ENCODE results near the gene ISG20. TPM values are rescaled to one million over a fixed set of nuclear protein-coding genes. Genes with fewer than 3 reads are reported as not detected.

The ISG20 gene
- total RNA-seq, 2 experiments from 2014 or later = 141 to 151 TPM

- ATAC-seq (no peak), DNase-seq (no peak)
- peaks cover 15% of the 10 kb centered on the region for H3K4me1 Mint-ChIP-seq (ENCODE audit: low read depth)
- H3K36me3 Mint-ChIP-seq (ENCODE audit: low read depth) = peaks cover 10% of the 10 kb centered on the region
- ChIA-PET CTCF (interaction anchor here (0.9 to 1.6 kb wide), 2 partner anchors 31 to 34 kb away, joined by 4 read pairs; no protein-coding TSS in a partner anchor), POLR2A (interaction anchor here (1.3 to 3.1 kb wide), 3 partner anchors 9 to 191 kb away, joined by 3 to 10 read pairs (median 4); partner anchors contain the start of genes MRPL46 and MRPS11)
- peak overlapping the region; percentile 11 for H3K27ac Mint-ChIP-seq
- no peaks in the 10 kb centered on the region for H3K27me3 Mint-ChIP-seq (ENCODE audit: low read depth)
- no peaks in the 10 kb centered on the region for H3K9me3 Mint-ChIP-seq (ENCODE audit: insufficient read depth)
- no peak overlapping the region for H3K4me3 Mint-ChIP-seq
These were observed 19.5 kb downstream of the ISG20 start for GRCh38 chr15:88658070-88658965.

DNA sequence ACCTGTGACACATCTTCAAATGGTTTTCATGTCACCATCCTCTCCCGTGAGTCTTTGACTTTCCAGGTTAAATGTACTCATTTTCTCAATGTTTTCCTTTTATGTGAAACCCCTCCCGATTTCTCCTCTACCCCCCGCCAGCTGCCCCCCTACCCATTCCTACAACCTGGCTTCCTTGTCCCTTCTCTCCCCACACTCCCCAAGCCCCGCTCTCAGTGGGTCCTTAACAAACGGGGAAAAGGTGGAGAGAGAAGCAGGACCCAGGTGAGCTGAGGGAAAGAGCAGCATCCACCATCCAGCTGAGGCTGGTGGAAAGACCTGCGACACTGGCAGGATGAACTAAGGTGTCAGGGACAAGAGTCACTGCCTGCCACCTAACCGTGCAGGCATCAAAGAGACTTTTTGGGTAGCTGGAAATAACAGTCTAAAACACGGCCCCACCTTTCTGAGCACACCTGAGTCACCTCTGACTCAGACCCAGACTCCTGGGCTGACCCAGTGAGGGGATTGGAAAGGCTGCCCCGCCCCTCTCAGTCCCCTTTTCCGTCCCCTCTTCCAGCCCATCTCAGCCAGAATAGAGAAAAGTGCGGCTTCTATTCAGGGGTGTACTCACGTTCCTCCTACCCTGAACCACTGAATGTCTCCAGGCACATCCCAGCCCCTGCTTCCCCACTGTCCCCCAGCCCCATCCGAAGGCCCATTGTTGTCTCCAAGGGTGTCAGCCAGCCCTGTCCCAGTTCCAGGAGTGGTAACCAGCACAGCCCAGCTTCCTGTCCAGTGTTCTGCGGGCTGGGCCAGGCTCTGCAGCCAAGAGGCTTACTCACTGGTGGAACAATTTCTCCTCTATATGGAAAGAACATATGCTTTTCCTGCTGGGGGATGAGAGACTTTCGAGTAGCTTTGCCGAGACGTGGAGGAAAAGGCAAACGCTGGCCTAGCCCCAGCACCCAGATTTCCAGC lies 20.4 kb downstream of the ISG20 start:
- POLR2A ChIA-PET = interaction anchor here (1.3 to 3.1 kb wide), 4 partner anchors 9 to 192 kb away, joined by 3 to 10 read pairs (median 4); partner anchors contain the start of genes MRPL46 and MRPS11
- Mint-ChIP-seq H3K36me3 (ENCODE audit: low read depth) (peaks cover 10% of the 10 kb centered on the region), H3K9me3 (ENCODE audit: insufficient read depth) (no peaks in the 10 kb centered on the region), H3K27me3 (ENCODE audit: low read depth) (no peaks in the 10 kb centered on the region), H3K4me3 (no peak overlapping the region), H3K4me1 (ENCODE audit: low read depth) (peaks cover 15% of the 10 kb centered on the region), H3K27ac (no peak overlapping the region)
- ATAC-seq (no peak), DNase-seq (no peak)
- CTCF ChIA-PET = interaction anchor here (0.9 to 1.9 kb wide), 3 partner anchors 21 to 35 kb away, joined by 4 to 10 read pairs (median 4); partner anchors contain the start of gene ISG20

DNA sequence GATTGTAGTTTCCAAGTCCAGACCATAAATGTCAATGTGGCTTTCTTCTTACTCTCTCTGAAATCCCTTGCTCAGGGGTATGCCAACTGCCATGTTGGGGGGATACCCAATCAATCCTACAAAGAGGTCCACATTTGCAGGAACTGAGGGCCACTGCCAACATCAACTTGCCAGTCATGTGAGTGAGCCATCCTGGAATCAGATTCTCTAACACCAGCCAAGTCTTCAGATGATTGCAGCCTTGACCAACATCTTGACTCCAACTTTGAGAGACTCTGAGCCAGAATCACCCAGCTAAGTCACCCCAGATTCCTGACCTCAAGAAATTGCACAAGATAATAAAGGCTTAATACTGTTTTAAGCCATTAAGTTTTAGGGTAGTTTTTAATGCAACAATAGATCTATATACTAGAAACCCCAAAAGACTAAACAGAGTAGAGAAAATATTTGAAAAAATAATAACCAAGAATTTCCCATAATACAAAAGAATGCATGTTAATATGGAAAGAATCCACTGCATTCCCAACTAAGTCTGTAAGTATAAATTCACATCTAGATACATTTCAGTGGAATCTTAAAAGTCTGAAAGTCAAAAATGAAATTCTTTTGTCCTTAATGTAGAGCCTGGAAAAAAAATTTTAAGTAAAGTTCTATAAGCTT lies 22.4 kb downstream of the ISG20 start:
- H3K4me1 Mint-ChIP-seq (ENCODE audit: low read depth) = peaks cover under 1% of the 10 kb centered on the region

DNA sequence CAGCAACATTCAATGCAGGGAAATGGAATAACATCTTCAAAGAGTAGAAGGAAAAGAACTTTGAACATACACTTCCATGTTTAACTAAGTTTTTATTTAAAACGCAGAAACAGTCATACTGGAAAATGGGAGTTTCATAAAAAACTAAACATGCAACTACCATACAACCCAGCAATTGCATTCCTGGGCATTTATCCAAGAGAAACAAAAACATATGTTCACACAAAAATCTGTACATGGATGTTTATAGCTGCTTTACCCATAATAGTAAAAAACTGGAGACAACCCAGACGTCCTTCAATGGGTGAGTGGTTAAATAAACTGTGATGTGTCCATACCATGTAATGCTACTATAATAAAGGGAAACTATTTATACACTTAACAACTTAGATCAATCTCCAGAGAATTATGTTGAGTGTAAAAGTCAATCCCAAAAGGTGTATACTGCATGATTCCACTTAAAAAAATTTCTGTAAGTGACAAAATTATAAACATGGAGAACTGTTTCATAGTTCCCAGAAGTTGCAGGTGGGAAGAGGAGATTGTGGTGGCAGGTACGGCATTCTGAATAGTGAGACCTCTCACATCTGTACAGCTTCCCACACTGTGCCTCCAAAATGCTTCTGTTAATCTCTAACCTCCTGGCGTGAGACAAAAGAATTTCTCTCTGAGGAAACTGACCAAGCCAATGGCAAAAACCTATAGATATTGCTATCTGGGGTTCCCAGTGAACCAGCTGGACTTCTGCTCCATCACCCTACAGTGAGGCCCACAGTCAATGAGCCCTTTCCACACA lies 23.1 kb downstream of the ISG20 start:
- peaks cover 2% of the 10 kb centered on the region for H3K36me3 Mint-ChIP-seq (ENCODE audit: low read depth)
- ATAC-seq (no peak), DNase-seq (no peak)
- POLR2A ChIA-PET = no interaction called here
- CTCF ChIA-PET = no interaction called here
- H3K27ac Mint-ChIP-seq = no peak overlapping the region
- H3K4me1 Mint-ChIP-seq (ENCODE audit: low read depth) = no peaks in the 10 kb centered on the region
- H3K9me3 Mint-ChIP-seq (ENCODE audit: insufficient read depth) = no peaks in the 10 kb centered on the region
- no peak overlapping the region for H3K4me3 Mint-ChIP-seq
- H3K27me3 Mint-ChIP-seq (ENCODE audit: low read depth) = no peaks in the 10 kb centered on the region

More for the DNA sequence above, 22.4 kb downstream of the ISG20 start:
- ChIA-PET CTCF (interaction anchor here (1.5 to 1.9 kb wide), 2 partner anchors 23 to 37 kb away, joined by 10 read pairs; partner anchors contain the start of gene ISG20), POLR2A (interaction anchor here (3.1 kb wide), 1 partner anchor 37 kb away, joined by 10 read pairs; no protein-coding TSS in a partner anchor)
- H3K27ac Mint-ChIP-seq = no peak overlapping the region
- DNase-seq (no peak), ATAC-seq (no peak)
- H3K36me3 Mint-ChIP-seq (ENCODE audit: low read depth) = peaks cover 2% of the 10 kb centered on the region
- H3K4me3 Mint-ChIP-seq = no peak overlapping the region
- no peaks in the 10 kb centered on the region for H3K27me3 Mint-ChIP-seq (ENCODE audit: low read depth)
- H3K9me3 Mint-ChIP-seq (ENCODE audit: insufficient read depth) = no peaks in the 10 kb centered on the region

- ChIA-PET POLR2A (interaction anchor here (1.5 kb wide), 1 partner anchor 28 kb away, joined by 5 read pairs; no protein-coding TSS in a partner anchor), CTCF (interaction anchor here (1.0 to 2.8 kb wide), 4 partner anchors 9 to 209 kb away, joined by 4 to 35 read pairs (median 5); no protein-coding TSS in a partner anchor)
- no peaks in the 10 kb centered on the region for H3K36me3 Mint-ChIP-seq (ENCODE audit: low read depth)
- no peak overlapping the region for H3K27ac Mint-ChIP-seq
- ATAC-seq (no peak), DNase-seq (no peak)
- peaks cover 2% of the 10 kb centered on the region for H3K27me3 Mint-ChIP-seq (ENCODE audit: low read depth)
- no peaks in the 10 kb centered on the region for H3K4me1 Mint-ChIP-seq (ENCODE audit: low read depth)
- no peaks in the 10 kb centered on the region for H3K9me3 Mint-ChIP-seq (ENCODE audit: insufficient read depth)
- no peak overlapping the region for H3K4me3 Mint-ChIP-seq
These were observed 24.4 kb downstream of the ISG20 start for GRCh38 chr15:88663141-88663621.

GRCh38 chr15:88664151-88664778 lies 25.4 kb downstream of the ISG20 start:
- POLR2A ChIA-PET = interaction anchor here (1.5 kb wide), 1 partner anchor 29 kb away, joined by 5 read pairs; no protein-coding TSS in a partner anchor
- no peaks in the 10 kb centered on the region for H3K36me3 Mint-ChIP-seq (ENCODE audit: low read depth)
- H3K27me3 Mint-ChIP-seq (ENCODE audit: low read depth) = peaks cover 8% of the 10 kb centered on the region
- H3K4me3 Mint-ChIP-seq = no peak overlapping the region
- ATAC-seq (peak; percentile 78), DNase-seq (peak; percentile 66)
- no peaks in the 10 kb centered on the region for H3K4me1 Mint-ChIP-seq (ENCODE audit: low read depth)
- H3K9me3 Mint-ChIP-seq (ENCODE audit: insufficient read depth) = no peaks in the 10 kb centered on the region
- H3K27ac Mint-ChIP-seq = no peak overlapping the region
- CTCF ChIA-PET = interaction anchor here (0.6 to 2.8 kb wide), 17 partner anchors 8 to 466 kb away, joined by 3 to 35 read pairs (median 4); partner anchors contain the start of genes MRPL46 and MRPS11

- no peak for DNase-seq
- H3K4me1 Mint-ChIP-seq (ENCODE audit: low read depth) = no peaks in the 10 kb centered on the region
- H3K27me3 Mint-ChIP-seq (ENCODE audit: low read depth) = peaks cover 46% of the 10 kb centered on the region
- ATAC-seq = no peak
- no peaks in the 10 kb centered on the region for H3K9me3 Mint-ChIP-seq (ENCODE audit: insufficient read depth)
- no peak overlapping the region for H3K4me3 Mint-ChIP-seq
- CTCF ChIA-PET = no interaction called here
- H3K27ac Mint-ChIP-seq = no peak overlapping the region
- POLR2A ChIA-PET = no interaction called here
- H3K36me3 Mint-ChIP-seq (ENCODE audit: low read depth) = peaks cover 1% of the 10 kb centered on the region
These were observed 35.8 kb downstream of the ISG20 start for GRCh38 chr15:88674661-88675060.

DNA sequence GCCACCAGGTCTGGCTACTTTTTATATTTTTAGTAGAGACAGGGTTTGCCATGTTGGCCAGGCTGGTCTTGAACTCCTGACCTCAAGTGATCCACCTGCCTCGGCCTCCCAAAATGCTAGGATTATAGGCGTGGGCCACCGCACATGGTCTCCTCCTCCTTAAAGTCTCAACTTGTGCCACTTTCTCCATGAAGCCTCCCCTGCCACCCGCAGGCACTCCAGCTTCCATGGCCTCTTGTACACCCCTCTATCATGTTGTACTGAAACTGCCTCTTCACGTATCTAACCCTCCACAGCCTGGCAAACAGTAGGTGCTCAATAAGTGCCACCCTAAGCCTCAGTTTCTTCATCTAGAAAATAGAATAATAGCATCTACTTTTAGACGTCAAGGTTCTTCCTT lies 39.9 kb downstream of the ISG20 start:
- Mint-ChIP-seq H3K27me3 (ENCODE audit: low read depth) (peaks cover 18% of the 10 kb centered on the region), H3K27ac (no peak overlapping the region), H3K4me3 (no peak overlapping the region), H3K9me3 (ENCODE audit: insufficient read depth) (no peaks in the 10 kb centered on the region), H3K36me3 (ENCODE audit: low read depth) (no peaks in the 10 kb centered on the region), H3K4me1 (ENCODE audit: low read depth) (no peaks in the 10 kb centered on the region)
- DNase-seq (no peak), ATAC-seq (no peak)
- ChIA-PET POLR2A (no interaction called here), CTCF (no interaction called here)

- ChIA-PET CTCF (interaction anchor here (1.0 kb wide), 1 partner anchor 16 kb away, joined by 3 read pairs; no protein-coding TSS in a partner anchor), POLR2A (no interaction called here)
- Mint-ChIP-seq H3K27me3 (ENCODE audit: low read depth) (peaks cover 10% of the 10 kb centered on the region), H3K36me3 (ENCODE audit: low read depth) (no peaks in the 10 kb centered on the region), H3K9me3 (ENCODE audit: insufficient read depth) (no peaks in the 10 kb centered on the region), H3K4me1 (ENCODE audit: low read depth) (no peaks in the 10 kb centered on the region), H3K4me3 (no peak overlapping the region), H3K27ac (no peak overlapping the region)
- no peak for DNase-seq
- no peak for ATAC-seq
These were observed 41.6 kb downstream of the ISG20 start for GRCh38 chr15:88680241-88681001.

Measured in activated CD8-positive, alpha-beta T cell treated with anti-CD3 and anti-CD28 coated beads, Interleukin-2, amount 10 ng/mL, durations not matched to agents 7 days and 5 days (primary cell).